HG02763 (cell line): Measurements from ENCODE around the gene ARL10.
"Not testable (repeated sequence)": the region's sequence is repeated elsewhere in the genome, so short reads cannot be mapped to it uniquely, and the experiment has no call there.

Experiments
- ATAC-seq: cut with Tn5 transposase; IDR thresholded peaks from one replicate; pipeline ENCODE4 v1.9.1; 2021; ENCODE audit warnings: mild to moderate bottlenecking, moderate library complexity; ENCODE audit not compliant: unreplicated experiment

ARL10 gene

GRCh38 chr5:176388003-176388443 lies 22.7 kb downstream of the ARL10 start:
- no peak for ATAC-seq

DNA sequence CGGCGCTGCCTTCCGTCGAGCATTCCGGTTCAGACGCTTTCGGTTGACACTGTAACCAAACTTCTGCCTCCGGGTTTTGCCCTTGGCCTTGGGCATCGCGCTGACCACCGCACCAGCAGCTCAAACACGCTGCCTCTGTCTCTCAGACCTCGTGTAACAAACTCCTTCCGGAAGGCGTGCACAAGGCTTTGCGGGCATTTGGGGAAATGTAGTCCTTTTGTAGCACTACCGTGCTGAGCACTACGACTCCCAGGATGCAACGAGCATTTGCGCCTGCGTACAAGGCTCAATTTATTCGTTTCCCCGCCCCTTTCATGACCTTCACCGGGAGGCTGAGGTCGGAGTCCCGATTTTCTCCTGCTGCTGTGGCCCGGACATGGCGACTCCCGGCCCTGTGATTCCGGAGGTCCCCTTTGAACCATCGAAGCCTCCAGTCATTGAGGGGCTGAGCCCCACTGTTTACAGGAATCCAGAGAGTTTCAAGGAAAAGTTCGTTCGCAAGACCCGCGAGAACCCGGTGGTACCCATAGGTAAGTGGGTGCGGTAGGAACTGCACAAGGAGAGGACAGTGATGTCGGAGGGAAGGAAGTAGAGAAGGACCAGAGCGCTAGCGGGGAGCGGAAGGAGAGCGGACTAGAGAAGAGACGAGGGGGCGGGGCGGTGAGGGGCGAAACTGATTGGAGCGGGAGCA lies 23.3 kb downstream of the ARL10 start, which contains the start of the genes HIGD2A and NOP16:
HIGD2A (plus strand) TSS at position 308 of the 691 bp plus-strand sequence; CDS start at position 377, 69 bp downstream.
NOP16 (minus strand) TSS at position 155 of the 691 bp plus-strand sequence; CDS start at position 96, 59 bp downstream.
- ATAC-seq: peak; percentile 83

DNA sequence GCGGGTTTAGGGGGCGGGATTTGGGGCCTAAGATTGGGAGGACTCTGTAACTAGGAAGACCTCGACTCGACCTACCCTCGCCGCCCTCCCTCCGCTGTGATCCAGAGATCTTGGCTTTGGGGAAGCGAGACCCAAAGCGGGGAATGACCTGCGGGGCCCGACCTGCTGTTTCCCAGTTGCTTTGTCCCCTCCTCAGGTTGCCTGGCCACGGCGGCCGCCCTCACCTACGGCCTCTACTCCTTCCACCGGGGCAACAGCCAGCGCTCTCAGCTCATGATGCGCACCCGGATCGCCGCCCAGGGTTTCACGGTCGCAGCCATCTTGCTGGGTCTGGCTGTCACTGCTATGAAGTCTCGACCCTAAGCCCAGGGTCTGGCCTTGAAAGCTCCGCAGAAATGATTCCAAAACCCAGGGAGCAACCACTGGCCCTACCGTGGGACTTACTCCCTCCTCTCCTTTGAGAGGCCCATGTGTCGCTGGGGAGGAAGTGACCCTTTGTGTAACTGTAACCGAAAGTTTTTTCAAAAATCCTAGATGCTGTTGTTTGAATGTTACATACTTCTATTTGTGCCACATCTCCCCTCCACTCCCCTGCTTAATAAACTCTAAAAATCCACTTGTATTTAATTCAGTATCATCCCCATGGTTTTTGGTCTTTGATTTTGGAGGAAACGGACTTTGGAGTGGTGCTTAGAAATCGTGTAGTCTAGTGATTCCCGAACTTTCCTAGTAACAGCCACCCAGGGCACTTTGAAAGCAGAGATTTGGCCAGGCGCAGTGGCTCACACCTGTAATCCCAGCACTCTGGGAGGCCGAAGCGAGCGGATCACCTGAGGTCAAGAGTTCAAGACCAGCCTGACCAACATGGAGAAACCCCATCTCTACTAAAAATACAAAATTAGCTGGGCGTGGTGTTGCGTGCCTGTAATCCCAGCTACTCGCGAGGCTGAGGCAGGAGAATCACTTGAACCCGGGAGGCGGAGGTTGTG lies 24.1 kb downstream of the ARL10 start:
- peak; percentile 21 for ATAC-seq

DNA sequence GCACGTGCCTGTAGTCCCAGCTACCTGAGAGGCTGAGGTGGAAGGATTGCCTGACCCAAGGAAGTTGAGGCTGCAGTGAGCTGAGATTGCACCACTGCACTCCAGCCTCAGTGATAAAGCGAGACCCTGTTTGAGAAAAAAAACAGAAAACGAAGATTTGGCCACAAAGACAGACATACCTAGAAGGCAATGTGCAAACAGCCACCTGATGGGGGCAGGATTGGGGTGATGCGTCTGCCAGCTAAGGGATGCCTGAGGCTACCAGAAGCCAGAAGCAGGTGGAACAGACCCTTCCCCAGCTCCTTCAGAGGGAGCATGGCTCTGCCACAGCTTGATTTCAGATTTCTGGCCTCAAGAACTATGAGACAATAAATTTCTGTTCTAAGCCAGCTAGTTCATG lies 26.2 kb downstream of the ARL10 start:
- ATAC-seq: no peak

- ATAC-seq: no peak
Measured at GRCh38 chr5:176391999-176392398, 26.7 kb downstream of the ARL10 start.

DNA sequence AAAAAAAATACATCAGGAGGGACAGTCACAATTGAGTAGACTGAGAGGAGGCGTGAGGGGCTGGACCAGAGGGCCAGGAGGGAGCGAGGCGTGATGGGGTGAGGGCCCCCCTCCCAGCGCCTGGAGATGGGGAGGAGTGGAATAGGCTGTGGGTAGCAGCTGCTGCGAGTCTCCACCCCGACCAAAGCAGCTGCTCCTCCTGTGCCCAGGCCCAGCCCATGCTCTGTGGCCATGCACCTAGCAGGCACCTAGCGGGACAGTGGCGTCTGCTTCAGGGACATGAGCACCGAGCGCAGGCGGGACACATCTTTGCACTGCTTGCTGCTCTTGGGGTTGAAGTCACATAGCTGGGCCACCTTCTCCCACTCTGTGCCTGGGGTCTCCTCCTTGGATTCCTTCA lies 27.2 kb downstream of the ARL10 start:
- no peak for ATAC-seq

GRCh38 chr5:176394096-176394495 lies 28.8 kb downstream of the ARL10 start:
- ATAC-seq: no peak

- no peak for ATAC-seq
Measured at GRCh38 chr5:176394881-176395675, 29.8 kb downstream of the ARL10 start.

GRCh38 chr5:176396330-176396729 lies 31.0 kb downstream of the ARL10 start:
- no peak for ATAC-seq

DNA sequence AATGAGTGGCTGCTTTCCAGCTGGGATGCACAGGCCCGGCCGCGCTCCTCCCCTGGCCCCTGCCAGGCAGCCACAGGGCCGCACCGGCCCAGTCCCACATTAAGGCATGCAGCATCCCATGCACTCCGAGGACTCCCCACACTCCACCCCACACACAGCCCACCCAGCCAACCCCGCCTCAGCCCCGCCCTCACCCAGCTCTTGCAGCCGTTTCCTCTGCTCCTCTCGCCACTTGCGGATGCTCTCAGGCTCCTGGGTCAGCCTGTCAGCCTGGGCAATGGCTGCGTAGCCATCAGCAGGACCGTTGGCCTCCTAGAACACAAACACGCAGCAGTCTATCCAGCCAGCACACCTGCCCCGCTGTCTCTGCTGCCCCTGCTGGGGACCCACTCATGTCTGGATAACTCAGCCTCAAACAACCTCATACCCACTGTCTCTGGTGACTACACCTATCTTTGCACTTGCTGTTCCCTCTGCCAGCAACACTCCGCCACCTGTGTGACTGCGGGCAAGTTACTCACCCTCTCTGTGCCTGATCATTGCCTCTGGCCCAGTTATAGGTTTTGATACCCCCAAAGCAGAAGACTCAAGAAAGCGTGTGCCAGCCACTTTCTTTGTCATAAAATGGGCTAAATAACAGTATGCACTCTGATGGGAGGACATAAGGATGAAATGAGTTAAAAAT lies 32.6 kb downstream of the ARL10 start:
- no peak for ATAC-seq

GRCh38 chr5:176400382-176401156 lies 35.3 kb downstream of the ARL10 start:
- ATAC-seq: no peak

- ATAC-seq: no peak
Measured at GRCh38 chr5:176401281-176402205, 36.3 kb downstream of the ARL10 start.

- ATAC-seq: no peak
Measured at GRCh38 chr5:176405656-176406435, 40.6 kb downstream of the ARL10 start.

GRCh38 chr5:176406436-176407052 lies 41.3 kb downstream of the ARL10 start:
- ATAC-seq: no peak

DNA sequence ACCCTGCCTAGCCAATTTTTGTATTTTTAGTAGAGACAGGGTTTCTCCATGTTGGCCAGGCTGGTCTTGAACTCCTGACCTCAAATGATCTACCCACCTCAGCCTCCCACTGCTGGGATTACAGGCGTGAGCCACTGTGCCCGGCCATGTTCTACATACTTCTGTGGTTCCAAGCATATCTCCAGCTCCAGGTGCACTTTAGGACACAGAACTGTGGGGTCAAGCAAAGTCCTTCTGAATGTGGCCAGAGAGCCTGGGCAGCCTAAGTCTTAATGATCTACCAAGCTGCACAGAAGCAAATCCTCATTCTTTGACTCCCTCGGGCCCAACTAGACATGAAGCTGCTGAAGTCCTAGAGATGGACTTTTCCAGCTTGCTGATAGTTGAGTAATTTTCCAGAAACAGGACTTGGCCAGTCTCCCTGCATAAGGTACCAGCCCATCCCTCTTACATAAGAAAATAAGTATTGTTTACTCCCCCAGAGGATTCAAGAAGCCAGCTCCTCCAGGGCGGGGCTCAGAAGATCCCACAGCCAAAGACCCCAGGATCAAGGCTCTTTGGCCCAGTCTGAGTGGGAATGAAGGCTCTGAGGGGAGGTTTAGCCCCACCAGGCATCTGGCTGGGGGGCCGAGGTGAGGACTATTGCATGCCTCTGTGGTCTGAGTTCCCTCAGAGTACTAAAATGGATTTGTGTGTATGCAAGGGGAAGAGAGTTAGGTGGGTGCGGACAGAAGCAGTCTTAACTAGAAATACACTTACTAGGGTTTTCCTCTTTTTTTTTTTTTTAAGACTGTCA lies 42.4 kb downstream of the ARL10 start:
- no peak for ATAC-seq

DNA sequence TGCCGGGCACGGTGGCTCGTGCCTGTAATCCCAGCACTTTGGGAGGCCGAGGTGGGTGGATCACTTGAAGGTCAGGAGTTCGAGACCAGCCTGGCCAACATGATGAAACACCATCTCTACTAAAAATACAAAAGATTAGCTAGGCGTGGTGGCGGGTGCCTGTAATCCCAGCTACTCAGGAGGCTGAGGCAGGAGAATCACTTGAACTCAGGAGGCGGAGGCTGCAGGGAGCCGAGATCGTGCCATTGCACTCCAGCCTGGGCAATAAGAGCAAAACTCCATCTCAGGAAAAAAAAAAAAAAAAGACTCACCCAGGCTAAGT lies 42.9 kb downstream of the ARL10 start:
- not testable (repeated sequence) for ATAC-seq

- ATAC-seq: no peak
Measured at GRCh38 chr5:176408590-176408989, 43.3 kb downstream of the ARL10 start.
